Smooth muscle cell (in vitro differentiated cells): ENCODE results near the gene RASSF4. TPM values are rescaled to one million over a fixed set of nuclear protein-coding genes. Genes with fewer than 3 reads are reported as not detected.

Source experiments
- DNase-seq: peaks from one replicate; lab custom pipeline; 2025; ENCODE audit not compliant: unreplicated experiment; lab: John Stamatoyannopoulos, UW
- H2AFZ ChIP-seq: fragments of 200-600 bp; sonication (generic); 2 replicates; pipeline ENCODE4 v1.6.0; 2016; ENCODE audit warnings: antibody characterized with exemption, low read depth, mild to moderate bottlenecking
- H3F3A ChIP-seq: fragments of 200-600 bp; sonication (generic); 2 replicates; pipeline ENCODE4 v1.6.0; 2017; ENCODE audit warnings: antibody characterized with exemption, low read depth
- H3K27ac ChIP-seq: fragments of 200-600 bp; sonication (generic); 2 replicates; pipeline ENCODE4 v1.5.1; 2016; ENCODE audit warnings: low read depth, mild to moderate bottlenecking
- H3K27me3 ChIP-seq: fragments of 200-600 bp; sonication (generic); 2 replicates; pipeline ENCODE4 v1.6.1; 2016; ENCODE audit warnings: low read depth, mild to moderate bottlenecking
- H3K36me3 ChIP-seq: fragments of 200-600 bp; sonication (generic); 2 replicates; pipeline ENCODE4 v1.5.1; 2016; ENCODE audit warnings: low read depth
- H3K4me1 ChIP-seq: fragments of 200-600 bp; sonication (generic); 2 replicates; pipeline ENCODE4 v1.5.1; 2016; ENCODE audit warnings: low read depth
- H3K4me2 ChIP-seq: fragments of 200-600 bp; sonication (generic); 2 replicates; pipeline ENCODE4 v1.6.0; 2016; ENCODE audit warnings: mild to moderate bottlenecking
- H3K4me3 ChIP-seq: fragments of 200-600 bp; sonication (generic); 2 replicates; pipeline ENCODE4 v1.5.1; 2016; ENCODE audit warnings: mild to moderate bottlenecking
- H3K79me2 ChIP-seq: fragments of 200-600 bp; sonication (generic); 2 replicates; pipeline ENCODE4 v1.6.0; 2016; ENCODE audit warnings: low read depth, mild to moderate bottlenecking
- H3K9ac ChIP-seq: fragments of 200-600 bp; sonication (generic); 2 replicates; pipeline ENCODE4 v1.6.0; 2016; ENCODE audit warnings: low read depth
- H3K9me3 ChIP-seq: fragments of 200-600 bp; sonication (generic); replicated peaks from 2 replicates; pipeline ENCODE4 v1.5.1; 2016; ENCODE audit warnings: low read depth
- H4K20me1 ChIP-seq: fragments of 200-600 bp; sonication (generic); 2 replicates; pipeline ENCODE4 v1.6.0; 2016; ENCODE audit warnings: low read depth
- WGBS: methylation state at CpG from one replicate; pipeline ENCODE4 v1.1.7; 2016; ENCODE audit warnings: low lambda C conversion rate; 5-methylcytosine and 5-hydroxymethylcytosine counted together
- polyA plus RNA-seq: library from polyadenylated mRNA; unstranded; fragments of >200 nt; fragmentation: Nextera tagmentation; extraction: Ambion mirVana; gene quantifications from 2 replicates; pipeline ENCODE4 v1.2.1, GENCODE V29; 2016
- total RNA-seq: library from RNA; depleted of rRNA; stranded (reverse); fragments of >200 nt; gene quantifications from 2 replicates; pipeline ENCODE4 v1.2.3, GENCODE V29; 2014
- TF ChIP-seq, protein P1 (sequence below): fragments of 200-600 bp; sonication (generic); IDR thresholded peaks from 2 replicates; pipeline ENCODE4 v1.5.1; 2017; ENCODE audit warnings: borderline replicate concordance, mild to moderate bottlenecking, antibody characterized with exemption; ENCODE audit not compliant: insufficient read depth, poor library complexity, severe bottlenecking

The RASSF4 gene
- total and polyA plus RNA-seq, 2 experiments from 2014 or later = 8.3 to 14.8 TPM

- no peaks in the 10 kb centered on the region for H3K27me3 ChIP-seq
- 48% methylated on average over 1 of the region's 1 CpG for WGBS
- DNase-seq = no peak
- H3K9me3 ChIP-seq = peaks cover 8% of the 10 kb centered on the region
- H2AFZ ChIP-seq = no peak overlapping the region
- H4K20me1 ChIP-seq = no peaks in the 10 kb centered on the region
- H3K4me3 ChIP-seq = no peak overlapping the region
- H3K9ac ChIP-seq = no peak overlapping the region
- H3K27ac ChIP-seq = no peak overlapping the region
- no peaks in the 10 kb centered on the region for H3K36me3 ChIP-seq
- H3K4me2 ChIP-seq = no peak overlapping the region
- TF ChIP-seq, protein P1, sequence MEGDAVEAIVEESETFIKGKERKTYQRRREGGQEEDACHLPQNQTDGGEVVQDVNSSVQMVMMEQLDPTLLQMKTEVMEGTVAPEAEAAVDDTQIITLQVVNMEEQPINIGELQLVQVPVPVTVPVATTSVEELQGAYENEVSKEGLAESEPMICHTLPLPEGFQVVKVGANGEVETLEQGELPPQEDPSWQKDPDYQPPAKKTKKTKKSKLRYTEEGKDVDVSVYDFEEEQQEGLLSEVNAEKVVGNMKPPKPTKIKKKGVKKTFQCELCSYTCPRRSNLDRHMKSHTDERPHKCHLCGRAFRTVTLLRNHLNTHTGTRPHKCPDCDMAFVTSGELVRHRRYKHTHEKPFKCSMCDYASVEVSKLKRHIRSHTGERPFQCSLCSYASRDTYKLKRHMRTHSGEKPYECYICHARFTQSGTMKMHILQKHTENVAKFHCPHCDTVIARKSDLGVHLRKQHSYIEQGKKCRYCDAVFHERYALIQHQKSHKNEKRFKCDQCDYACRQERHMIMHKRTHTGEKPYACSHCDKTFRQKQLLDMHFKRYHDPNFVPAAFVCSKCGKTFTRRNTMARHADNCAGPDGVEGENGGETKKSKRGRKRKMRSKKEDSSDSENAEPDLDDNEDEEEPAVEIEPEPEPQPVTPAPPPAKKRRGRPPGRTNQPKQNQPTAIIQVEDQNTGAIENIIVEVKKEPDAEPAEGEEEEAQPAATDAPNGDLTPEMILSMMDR = no peak
- H3F3A ChIP-seq = no peaks in the 10 kb centered on the region
- H3K4me1 ChIP-seq = no peaks in the 10 kb centered on the region
- no peaks in the 10 kb centered on the region for H3K79me2 ChIP-seq
These were observed 15.2 kb upstream of the RASSF4 start for GRCh38 chr10:44944354-44944753.

GRCh38 chr10:44946205-44946604 is 13.4 kb upstream of the RASSF4 start:
- H3K27ac ChIP-seq = no peak overlapping the region
- 71% methylated on average over 2 of the region's 2 CpGs for whole genome bisulfite sequencing
- no peak overlapping the region for H3K4me3 ChIP-seq
- H3K79me2 ChIP-seq = no peaks in the 10 kb centered on the region
- H4K20me1 ChIP-seq = no peaks in the 10 kb centered on the region
- H3F3A ChIP-seq = no peaks in the 10 kb centered on the region
- DNase-seq = no peak
- no peaks in the 10 kb centered on the region for H3K36me3 ChIP-seq
- H2AFZ ChIP-seq = no peak overlapping the region
- no peaks in the 10 kb centered on the region for H3K27me3 ChIP-seq
- H3K9ac ChIP-seq = no peak overlapping the region
- H3K4me1 ChIP-seq = no peaks in the 10 kb centered on the region
- H3K9me3 ChIP-seq = peaks cover 8% of the 10 kb centered on the region
- TF ChIP-seq, protein P1 = no peak
- no peak overlapping the region for H3K4me2 ChIP-seq

DNA sequence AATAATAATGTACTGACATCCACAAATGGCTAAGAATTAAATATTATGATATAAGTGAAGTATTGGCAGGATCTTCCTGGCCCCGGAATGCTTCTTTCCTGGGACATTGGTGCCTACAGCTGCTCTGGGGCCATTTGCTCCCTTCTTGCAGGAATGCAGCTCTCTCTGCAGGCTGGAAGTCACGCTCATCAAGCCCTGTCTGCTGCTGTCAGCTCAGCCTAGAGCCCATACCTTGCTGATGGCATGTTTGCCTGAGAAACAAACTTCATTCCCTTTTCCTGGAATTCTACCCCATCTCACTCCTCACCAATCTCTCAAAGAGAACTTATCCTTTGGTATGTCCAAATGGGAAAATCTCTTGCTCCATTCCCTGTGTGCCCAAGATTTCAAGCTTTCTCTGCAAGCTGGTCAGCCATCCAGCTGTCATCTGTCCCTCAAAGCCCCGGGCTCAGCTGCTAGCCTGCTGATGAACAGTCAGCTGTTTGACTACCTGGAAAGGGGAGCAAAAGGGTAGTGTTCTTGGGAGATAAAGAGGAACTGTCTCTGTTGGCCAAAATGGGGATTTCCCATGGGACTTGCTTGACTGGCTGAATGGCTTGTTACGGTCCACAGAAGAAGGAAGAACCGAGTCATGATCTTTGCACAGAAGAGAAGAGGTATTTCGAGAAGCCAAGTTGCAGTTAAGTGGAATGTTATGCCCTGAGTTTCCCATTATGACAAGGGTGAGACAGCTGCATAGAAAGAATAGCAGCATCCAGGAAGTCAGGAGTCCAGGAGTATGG is 12.0 kb upstream of the RASSF4 start:
- H2AFZ ChIP-seq = no peak overlapping the region
- no peaks in the 10 kb centered on the region for H3F3A ChIP-seq
- no peak overlapping the region for H3K4me3 ChIP-seq
- H3K27me3 ChIP-seq = no peaks in the 10 kb centered on the region
- TF ChIP-seq, protein P1 = no peak
- no peaks in the 10 kb centered on the region for H4K20me1 ChIP-seq
- WGBS = 72% methylated on average over 6 of the region's 6 CpGs
- no peak overlapping the region for H3K9ac ChIP-seq
- H3K4me2 ChIP-seq = no peak overlapping the region
- DNase-seq = no peak
- H3K79me2 ChIP-seq = no peaks in the 10 kb centered on the region
- H3K36me3 ChIP-seq = no peaks in the 10 kb centered on the region
- H3K4me1 ChIP-seq = no peaks in the 10 kb centered on the region
- peaks cover 8% of the 10 kb centered on the region for H3K9me3 ChIP-seq
- no peak overlapping the region for H3K27ac ChIP-seq

GRCh38 chr10:44948642-44949041 is 11.0 kb upstream of the RASSF4 start:
- Histone ChIP-seq H3K9ac (no peak overlapping the region), H3K4me2 (no peak overlapping the region)
- 97% methylated on average over 1 of the region's 1 CpG for WGBS

More at GRCh38 chr10:44948642-44949041, 11.0 kb upstream of the RASSF4 start:
- Histone ChIP-seq H3K9me3 (peaks cover 8% of the 10 kb centered on the region), H3K79me2 (no peaks in the 10 kb centered on the region), H4K20me1 (no peaks in the 10 kb centered on the region), H3K27me3 (no peaks in the 10 kb centered on the region), H2AFZ (no peak overlapping the region), H3K27ac (no peak overlapping the region), H3K4me1 (peaks cover 3% of the 10 kb centered on the region), H3F3A (no peaks in the 10 kb centered on the region), H3K4me3 (no peak overlapping the region), H3K36me3 (no peaks in the 10 kb centered on the region)
- DNase-seq = no peak
- TF ChIP-seq, protein P1 = no peak
